Ramos (cell line): ENCODE results near the gene REELD1.

ENCODE experiments used
- in situ Hi-C: fragments of 300-500 bp; cut with MboI; formaldehyde crosslinking; loops from one replicate; pipeline ENCODE4 v1.14.3; 2022; ENCODE audit warnings: low sequenced_read_pairs; ENCODE audit not compliant: unreplicated experiment

The REELD1 gene

DNA sequence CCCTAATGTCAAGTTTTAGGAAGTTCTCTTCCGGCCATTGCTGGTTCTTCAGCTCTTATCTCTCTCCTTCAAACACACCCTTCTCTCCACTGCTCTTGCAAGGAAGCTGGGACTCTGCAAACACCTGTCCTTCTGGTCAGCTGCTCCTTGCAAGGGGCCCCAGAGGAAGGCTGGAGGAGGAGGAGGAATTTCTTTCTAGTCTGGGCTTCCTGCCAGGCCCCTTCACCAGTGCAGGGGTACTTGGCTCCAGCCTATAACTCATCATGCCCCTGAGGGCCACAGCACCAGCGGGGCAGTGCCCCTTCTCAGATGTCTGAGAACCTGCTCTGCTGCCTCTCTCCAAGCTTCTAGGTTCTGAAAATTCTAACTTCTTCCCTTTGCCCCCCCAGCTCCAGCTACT, 46.7 kb downstream of the REELD1 start:
- in situ Hi-C loops = no loop called here

GRCh38 chr4:146263793-146264192, 49.5 kb downstream of the REELD1 start:
- in situ Hi-C loops = no loop called here

DNA sequence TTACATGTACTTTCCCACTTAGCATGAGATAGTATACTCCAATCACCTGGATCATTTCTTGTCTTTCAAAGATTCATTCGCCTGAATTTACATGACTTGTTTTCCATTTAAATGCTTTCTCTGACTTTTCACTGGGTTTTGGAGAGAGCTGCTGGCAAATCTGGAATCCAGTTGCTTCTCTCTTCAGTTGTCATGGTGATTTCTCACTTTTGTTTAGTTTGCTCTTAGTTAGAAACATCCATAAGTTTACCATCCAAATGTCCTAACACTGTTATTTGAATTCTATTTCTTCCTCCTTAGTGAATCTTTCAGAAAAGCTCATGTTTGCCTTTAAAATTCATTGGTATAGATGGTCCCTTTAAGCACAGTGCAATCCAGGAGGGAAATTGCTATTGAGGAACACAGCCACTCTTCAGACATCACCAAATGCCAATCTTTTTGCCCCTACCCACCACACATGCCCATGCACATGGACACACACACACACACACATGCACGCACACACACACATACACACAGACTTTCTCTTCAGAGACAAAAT, 51.7 kb downstream of the REELD1 start:
- in situ Hi-C loops = no loop called here

DNA sequence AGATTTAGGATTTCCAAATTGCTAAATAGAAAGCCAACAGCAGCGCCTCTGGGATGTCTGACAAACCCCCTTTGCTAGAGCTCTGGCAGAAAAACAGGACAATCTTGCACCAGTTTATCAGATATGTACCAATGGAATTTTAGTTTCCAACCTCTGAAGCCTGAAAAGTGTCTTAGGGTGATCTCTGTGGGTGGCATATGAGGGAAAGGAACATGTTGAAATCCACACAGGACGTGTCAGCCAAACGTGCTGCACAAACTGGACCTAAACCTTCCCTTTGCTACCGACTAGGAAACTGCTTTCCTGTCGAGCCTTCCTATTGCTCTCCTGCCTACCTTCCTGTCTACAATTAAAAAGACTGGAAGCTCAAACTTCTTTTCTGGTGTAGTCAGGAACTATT, 53.5 kb downstream of the REELD1 start:
- in situ Hi-C loops = no loop called here

DNA sequence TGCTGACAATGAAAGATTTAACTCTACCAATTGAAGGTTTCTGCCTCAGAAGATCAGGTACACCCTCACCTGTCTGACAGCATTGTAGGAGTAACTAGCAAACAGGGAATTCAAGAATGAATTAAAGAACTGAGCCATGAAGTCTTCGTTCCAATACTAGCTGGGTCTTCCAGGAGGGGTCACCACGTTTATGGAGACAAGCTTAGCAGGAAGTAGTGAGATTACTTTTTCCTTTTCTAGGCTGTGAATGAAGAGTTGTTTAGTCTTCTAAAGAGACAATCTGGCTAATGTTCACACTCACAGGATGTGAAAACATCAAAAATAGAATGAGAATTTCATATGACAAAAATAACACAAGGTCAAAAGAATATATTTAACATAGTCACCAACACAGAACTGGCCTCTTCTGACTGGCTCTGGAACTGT, 54.9 kb downstream of the REELD1 start:
- in situ Hi-C loops = no loop called here

DNA sequence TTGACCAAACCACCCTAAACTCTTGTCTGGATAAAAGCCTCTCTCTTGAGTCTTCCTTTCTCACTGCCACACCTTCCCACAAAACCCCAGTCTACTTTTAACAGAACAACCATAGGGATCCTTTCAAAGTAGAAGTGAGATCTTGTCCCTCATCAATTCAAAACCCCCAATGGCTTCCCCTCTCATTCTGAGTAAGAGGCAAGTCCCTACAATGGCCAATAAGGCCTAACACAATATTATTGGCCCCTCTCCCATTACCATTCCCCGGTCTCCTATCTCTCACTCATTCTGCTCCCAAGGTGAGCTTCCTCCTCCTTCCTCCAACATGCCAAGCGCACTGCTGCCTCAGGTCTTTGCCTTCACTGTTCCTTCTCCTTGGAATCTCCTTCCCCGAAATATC, 57.1 kb downstream of the REELD1 start:
- in situ Hi-C loops = no loop called here

DNA sequence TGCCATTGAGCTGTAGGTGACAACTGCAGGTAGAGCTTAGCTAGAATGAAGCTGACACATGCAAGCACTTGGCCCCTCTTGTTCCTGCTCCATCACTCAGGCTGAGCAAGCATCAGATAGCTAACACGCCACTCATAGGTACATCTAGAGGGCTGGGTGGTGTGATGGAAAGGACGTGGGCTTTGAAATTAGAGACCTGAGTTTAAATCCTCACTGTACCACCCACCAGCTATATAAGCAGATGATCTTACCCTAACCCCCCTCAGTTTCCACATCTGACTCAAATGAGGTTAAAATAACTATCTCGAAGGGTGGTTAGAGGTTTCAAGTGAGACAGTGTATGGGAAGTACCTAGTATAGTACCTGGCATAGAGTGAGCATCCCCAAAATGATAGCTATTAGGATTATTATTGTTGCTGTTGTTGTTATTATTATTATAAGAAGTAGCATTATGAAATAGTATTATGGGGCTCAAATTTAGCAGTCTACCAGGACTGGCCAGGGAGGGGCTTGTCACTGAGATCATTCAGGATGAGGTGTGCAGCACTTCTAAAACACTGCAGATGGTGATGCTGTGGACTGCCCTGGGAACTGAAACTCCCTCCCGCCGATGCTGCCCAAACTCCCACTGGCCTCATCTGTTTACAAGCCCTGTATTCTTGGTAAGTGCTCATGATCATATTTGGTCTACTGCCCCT, 59.0 kb downstream of the REELD1 start:
- in situ Hi-C loops = no loop called here

DNA sequence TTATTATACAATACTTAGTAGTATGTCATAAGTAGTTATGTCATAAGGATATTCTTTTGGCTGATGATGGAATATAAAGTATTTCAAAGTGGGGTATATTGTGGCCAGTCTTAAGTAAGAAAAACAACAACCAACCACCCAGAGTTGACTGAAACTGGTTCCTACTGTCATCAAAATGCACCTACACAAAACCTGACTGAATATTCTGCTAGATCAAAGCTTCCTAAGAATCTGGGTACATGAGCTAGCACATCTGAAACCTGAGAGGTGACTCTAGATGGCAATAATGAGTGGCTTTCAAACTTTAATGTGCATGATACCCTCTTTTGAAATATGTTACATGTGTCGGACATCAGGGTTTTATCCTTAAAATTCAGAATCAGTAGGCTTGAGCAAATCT, 60.4 kb downstream of the REELD1 start:
- in situ Hi-C loops = no loop called here

- in situ Hi-C loops = no loop called here
Observed at GRCh38 chr4:146275370-146275769, 61.0 kb downstream of the REELD1 start.

DNA sequence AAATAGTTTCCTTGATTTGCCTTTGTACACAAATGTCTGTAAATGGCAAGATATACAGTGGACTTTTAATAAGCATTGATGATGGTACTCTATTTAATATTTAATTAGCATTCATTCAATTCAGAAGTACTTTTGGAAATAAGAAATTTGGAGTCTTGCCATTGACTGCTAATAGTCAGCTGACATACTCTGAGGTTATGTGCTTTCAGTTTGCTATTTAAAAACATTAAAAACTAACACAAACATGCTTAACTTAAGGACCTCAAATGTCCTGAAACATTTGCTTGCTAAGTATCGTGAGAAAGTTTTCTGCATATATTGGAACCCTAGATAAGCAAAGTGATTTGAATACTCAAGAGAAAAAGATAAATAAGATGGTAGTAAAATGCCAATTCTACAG, 64.6 kb downstream of the REELD1 start:
- in situ Hi-C loops = no loop called here
